ENCODE measurements around the gene OSBPL3.

DNA sequence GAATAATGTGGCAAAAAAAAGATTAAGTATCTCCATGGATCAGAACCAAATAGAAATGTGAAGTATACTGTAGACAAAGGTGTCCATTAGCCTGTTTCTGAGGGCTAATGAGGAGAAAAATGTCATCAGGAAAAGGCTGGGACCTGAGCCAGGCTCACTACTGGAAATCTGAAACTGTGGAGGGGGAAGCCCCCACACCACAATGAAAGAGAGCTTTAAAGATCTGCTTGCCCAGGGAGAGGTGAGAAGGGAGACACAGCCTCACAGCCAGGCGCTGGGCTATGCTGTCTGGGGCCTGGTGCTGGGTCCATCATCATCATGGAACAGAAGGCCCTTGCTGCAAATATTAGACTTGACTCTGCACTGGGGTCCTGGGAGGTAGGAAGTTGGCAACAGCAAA is 90.4 kb downstream of the OSBPL3 start:
- no peak for TF ChIP-seq EP300 (IDR thresholded peaks at IDR 0.05)
- TF ChIP-seq, protein P1, sequence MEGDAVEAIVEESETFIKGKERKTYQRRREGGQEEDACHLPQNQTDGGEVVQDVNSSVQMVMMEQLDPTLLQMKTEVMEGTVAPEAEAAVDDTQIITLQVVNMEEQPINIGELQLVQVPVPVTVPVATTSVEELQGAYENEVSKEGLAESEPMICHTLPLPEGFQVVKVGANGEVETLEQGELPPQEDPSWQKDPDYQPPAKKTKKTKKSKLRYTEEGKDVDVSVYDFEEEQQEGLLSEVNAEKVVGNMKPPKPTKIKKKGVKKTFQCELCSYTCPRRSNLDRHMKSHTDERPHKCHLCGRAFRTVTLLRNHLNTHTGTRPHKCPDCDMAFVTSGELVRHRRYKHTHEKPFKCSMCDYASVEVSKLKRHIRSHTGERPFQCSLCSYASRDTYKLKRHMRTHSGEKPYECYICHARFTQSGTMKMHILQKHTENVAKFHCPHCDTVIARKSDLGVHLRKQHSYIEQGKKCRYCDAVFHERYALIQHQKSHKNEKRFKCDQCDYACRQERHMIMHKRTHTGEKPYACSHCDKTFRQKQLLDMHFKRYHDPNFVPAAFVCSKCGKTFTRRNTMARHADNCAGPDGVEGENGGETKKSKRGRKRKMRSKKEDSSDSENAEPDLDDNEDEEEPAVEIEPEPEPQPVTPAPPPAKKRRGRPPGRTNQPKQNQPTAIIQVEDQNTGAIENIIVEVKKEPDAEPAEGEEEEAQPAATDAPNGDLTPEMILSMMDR (IDR thresholded peaks at IDR 0.05), result no peak
